GM12878 (cell line): ENCODE results near the gene DHX29. TPM values are rescaled to one million over a fixed set of nuclear protein-coding genes. Genes with fewer than 3 reads are reported as not detected.
A peak's percentile ranks its signal among the peaks of the same experiment; 100 is the strongest.

ENCODE experiments used
- ATAC-seq: fragments of 200-7000 bp; cut with Tn5 transposase; 3 replicates; pipeline ENCODE4 v1.9.1; 2020; ENCODE audit warnings: mild to moderate bottlenecking, moderate library complexity
- BruUV-seq: library from RNA; stranded (reverse); fragments of 400-500 nt; replicated peaks from 2 replicates; lab custom pipeline; 2021; lab: Mats Ljungman, UMichigan
- CTCF ChIA-PET: fragments of 300-600 bp; sonication (Branson Sonifier 250); formaldehyde crosslinking; extraction: SDS; loops from one replicate; lab custom pipeline; 2021; ENCODE audit warnings: inconsistent platforms; lab: Yijun Ruan, JAX
- POLR2A ChIA-PET: fragments of 350-600 bp; formaldehyde crosslinking; extraction: SDS; loops from one replicate; lab custom pipeline; 2021; ENCODE audit warnings: inconsistent platforms; lab: Charles Lee
- RAD21 ChIA-PET: fragments of 300-600 bp; sonication (Branson Sonifier 250); formaldehyde crosslinking; loops from one replicate; lab custom pipeline; 2023; ENCODE audit warnings: antibody characterized with exemption; ENCODE audit not compliant: unreplicated experiment; lab: Charles Lee
- SMC1A ChIA-PET: fragments of 300-600 bp; sonication (Branson Sonifier 250); formaldehyde crosslinking; loops from one replicate; lab custom pipeline; 2023; ENCODE audit not compliant: unreplicated experiment, uncharacterized antibody; lab: Charles Lee
- DNase-seq: peaks from one replicate; pipeline ENCODE4 v3.0.0-alpha.2; 2011; ENCODE audit warnings: low read depth, low spot score
- FAIRE-seq: peaks from 3 replicates; lab custom pipeline; 2011; peaks lifted over from hg19 to GRCh38; lab: Jason Lieb, UNC
- H2AFZ ChIP-seq: 2 replicates; pipeline ENCODE4 v1.6.0; 2011; ENCODE audit warnings: low read depth, low read length, control low read depth; ENCODE audit not compliant: control insufficient read depth
- H3K27ac ChIP-seq: 2 replicates; pipeline ENCODE4 v1.5.1; 2011; ENCODE audit warnings: control low read depth; ENCODE audit not compliant: control insufficient read depth, insufficient read depth
- H3K27me3 ChIP-seq, 2 experiments: replicated peaks in 1 of 2; 2 replicates each; pipeline versions ENCODE4 v1.6.0 to v1.6.1; 2011; ENCODE audit warnings: low read length in 1 of 2; ENCODE audit not compliant: control insufficient read depth in 2 of 2, insufficient read depth in 2 of 2
- H3K36me3 ChIP-seq, 2 experiments: 2 replicates each; pipeline ENCODE4 v1.5.1; 2011; ENCODE audit warnings: low read length in 1 of 2; ENCODE audit not compliant: control insufficient read depth in 2 of 2, insufficient read depth in 2 of 2
- H3K4me1 ChIP-seq: 2 replicates; pipeline ENCODE4 v1.6.1; 2011; ENCODE audit warnings: mild to moderate bottlenecking, low read length, moderate library complexity, mixed read lengths; ENCODE audit not compliant: control insufficient read depth, insufficient read depth
- H3K4me2 ChIP-seq: 2 replicates; pipeline ENCODE4 v1.6.0; 2011; ENCODE audit warnings: control low read depth; ENCODE audit not compliant: control insufficient read depth, insufficient read depth
- H3K4me3 ChIP-seq: fragments of 200-600 bp; sonication (generic); 2 replicates; pipeline ENCODE4 v1.5.1; 2016
- H3K79me2 ChIP-seq: 2 replicates; pipeline ENCODE4 v1.6.0; 2011; ENCODE audit warnings: low read length; ENCODE audit not compliant: control insufficient read depth, insufficient read depth
- H3K9ac ChIP-seq: 2 replicates; pipeline ENCODE4 v1.8.0; 2011; ENCODE audit warnings: low read length, control low read depth, mixed read lengths; ENCODE audit not compliant: control insufficient read depth, insufficient read depth
- H3K9me3 ChIP-seq: replicated peaks from 3 replicates; pipeline ENCODE4 v1.5.1; 2011; ENCODE audit warnings: mild to moderate bottlenecking, low read length; ENCODE audit not compliant: control insufficient read depth, insufficient read depth
- H4K20me1 ChIP-seq: 2 replicates; pipeline ENCODE4 v1.6.0; 2011; ENCODE audit not compliant: control insufficient read depth, insufficient read depth
- BHLHE40 ChIP-seq, 2 experiments: fragments of 450-650 bp in 1 of 2; IDR thresholded peaks; 2 replicates each; pipeline ENCODE4 v1.6.1; 2011 to 2017; ENCODE audit warnings: low read depth in 2 of 2, borderline replicate concordance in 1 of 2, improper control_type of control experiment in 1 of 2, low read length in 1 of 2, mild to moderate bottlenecking in 1 of 2
- BRCA1 ChIP-seq: IDR thresholded peaks from 2 replicates; pipeline ENCODE4 v1.6.1; 2011; ENCODE audit warnings: low read depth, low read length, improper control_type of control experiment
- CHD1 ChIP-seq: IDR thresholded peaks from 2 replicates; pipeline ENCODE4 v1.6.1; 2012; ENCODE audit warnings: low read depth, low read length, improper control_type of control experiment
- DPF2 ChIP-seq: fragments of 450-650 bp; IDR thresholded peaks from 2 replicates; pipeline ENCODE4 v1.6.1; 2017; ENCODE audit warnings: mild to moderate bottlenecking
- MTA2 ChIP-seq: fragments of 450-650 bp; IDR thresholded peaks from 2 replicates; pipeline ENCODE4 v1.6.1; 2016; ENCODE audit warnings: low read depth, mild to moderate bottlenecking, moderate library complexity
- MXI1 ChIP-seq: fragments of 150-350 bp; IDR thresholded peaks from 2 replicates; pipeline ENCODE4 v1.6.1; 2011; ENCODE audit warnings: low read depth, mild to moderate bottlenecking, inconsistent platforms, low read length, improper control_type of control experiment
- MYB ChIP-seq: fragments of 150-350 bp; IDR thresholded peaks from 2 replicates; pipeline ENCODE4 v1.6.1; 2014; ENCODE audit warnings: mild to moderate bottlenecking, low read depth, low read length, borderline replicate concordance
- NFYB ChIP-seq: IDR thresholded peaks from 2 replicates; pipeline ENCODE4 v1.6.1; 2011; ENCODE audit warnings: low read depth, mild to moderate bottlenecking, low read length, improper control_type of control experiment, moderate library complexity; ENCODE audit not compliant: insufficient read depth
- RUNX3 ChIP-seq: IDR thresholded peaks from 2 replicates; pipeline ENCODE4 v1.6.1; 2012; ENCODE audit warnings: low read length, inconsistent platforms
- SMAD5 ChIP-seq: IDR thresholded peaks from 2 replicates; pipeline ENCODE4 v1.6.1; 2016; ENCODE audit warnings: antibody characterized with exemption, low read depth
- SRF ChIP-seq, 2 experiments: IDR thresholded peaks; 2 replicates each; pipeline ENCODE4 v1.6.1; 2011; ENCODE audit warnings: low read depth in 2 of 2, low read length in 2 of 2, mild to moderate bottlenecking in 1 of 2, moderate library complexity in 1 of 2
- TCF3 ChIP-seq: IDR thresholded peaks from 2 replicates; pipeline ENCODE4 v1.6.1; 2012; ENCODE audit warnings: low read depth, mild to moderate bottlenecking, low read length, borderline replicate concordance; ENCODE audit not compliant: insufficient read depth
- WGBS: methylation state at CpG from one replicate; pipeline ENCODE4 v1.1.6; 2016; ENCODE audit warnings: low lambda C conversion rate; ENCODE audit not compliant: insufficient replicate concordance, insufficient coverage; ENCODE audit errors: missing lambda C conversion rate; 5-methylcytosine and 5-hydroxymethylcytosine counted together
- in situ Hi-C: fragments of 300-500 bp; cut with MboI; formaldehyde crosslinking; loops from 9 replicates; pipeline ENCODE4 v1.14.3; 2018; ENCODE audit warnings: mixed read lengths
- intact Hi-C: fragments of 100-400 bp; cut with micrococcal nuclease; formaldehyde crosslinking; loops from one replicate; pipeline ENCODE4 v1.14.2; 2022; ENCODE audit not compliant: unreplicated experiment
- polyA plus RNA-seq, 11 experiments: library from polyadenylated mRNA; depleted of rRNA in 4 of 11; unstranded in 6 of 11; stranded (reverse) in 5 of 11; fragments of >200 nt; fragmentation: Nextera tagmentation in 4 of 11; fragmentation: Illumina TruSeq in 1 of 11; extraction: Ambion mirVana in 4 of 11; extraction: Trizol in 1 of 11; gene quantifications; 1 replicate in 1 of 11; 2 replicates in 10 of 11; pipeline versions ENCODE4 v1.2.1 to v1.2.3, GENCODE V29; 2011 to 2016; ENCODE audit warnings: inconsistent platforms in 2 of 11, missing spikeins in 2 of 11, low read depth in 1 of 11
- total RNA-seq, 4 experiments: library from RNA; depleted of rRNA in 3 of 4; stranded (reverse); fragments of >200 nt in 3 of 4; fragmentation: Illumina TruSeq in 1 of 4; extraction: Trizol in 1 of 4; gene quantifications; 2 replicates each; pipeline versions ENCODE4 v1.2.1 to v1.2.3, GENCODE V29; 2013 to 2021
- TF ChIP-seq, protein P1 (sequence below): fragments of 450-650 bp; formaldehyde crosslinking; IDR thresholded peaks from 2 replicates; pipeline ENCODE4 v1.4.0; 2020; ENCODE audit warnings: mild to moderate bottlenecking, moderate library complexity
- TF ChIP-seq, protein P2 (sequence below), 3 experiments: IDR thresholded peaks in 2 of 3; conservative IDR thresholded peaks in 1 of 3; 2 replicates each; pipeline ENCODE4 v1.5.1; 2011; ENCODE audit warnings: low read depth in 3 of 3, low read length in 3 of 3, mild to moderate bottlenecking in 3 of 3, control low read depth in 2 of 3, moderate library complexity in 2 of 3, inconsistent platforms in 1 of 3, mixed read lengths in 1 of 3; ENCODE audit not compliant: control insufficient read depth in 2 of 3, insufficient read depth in 1 of 3; ENCODE audit errors: extremely low read depth in 1 of 3

DHX29 gene
- total and polyA plus RNA-seq, 10 of the 15 experiments (the other 5 are each of a cell fraction or from before 2014, with no cell fraction given) = 5.3 to 49.1 (median 17.2) TPM

- TF ChIP-seq TCF3 (no peak), MYB (no peak), NFYB (no peak), CHD1 (no peak), SMAD5 (no peak), BRCA1 (no peak)
- TF ChIP-seq, all 136 proteins: peak for 0
Measured at GRCh38 chr5:55313870-55314617, 6.5 kb upstream of the DHX29 start (continued).

- FAIRE-seq (peak; percentile 38), DNase-seq (no peak), ATAC-seq (peak; percentile 40)
- Histone ChIP-seq H3K4me2 (peak overlapping the region; percentile 46), H3K9me3 (no peaks in the 10 kb centered on the region; the same call in 1 of the 3 replicates), H2AFZ (peak overlapping the region; percentile 69), H3K27me3 (no peaks in the 10 kb centered on the region), H3K4me1 (no peaks in the 10 kb centered on the region), H3K4me3 (peak overlapping the region; percentile 85), H3K79me2 (peaks cover 91% of the 10 kb centered on the region), H3K36me3 (peaks cover 0 to 2% of the 10 kb centered on the region in 2 experiments; a peak in 1 of 4 replicates), H4K20me1 (no peaks in the 10 kb centered on the region), H3K27ac (peak overlapping the region; percentile 80), H3K9ac (peak overlapping the region; percentile 90)
- intact Hi-C loops (loop anchor here (5.0 kb wide), 1 partner anchor 136 kb away; the partner anchor contains the start of gene CDC20B), in situ Hi-C loops (loop anchor here (25.0 kb wide), 1 partner anchor 1879 kb away; no protein-coding TSS in a partner anchor)
- ChIA-PET RAD21 (interaction anchor here (0.9 to 1.2 kb wide), 3 partner anchors 23 to 669 kb away, joined by 3 to 4 read pairs (median 3); no protein-coding TSS in a partner anchor), POLR2A (interaction anchor here (0.5 to 1.0 kb wide), 3 partner anchors 15 to 112 kb away, joined by 3 to 5 read pairs (median 4); no protein-coding TSS in a partner anchor), SMC1A (interaction anchor here (1.0 kb wide), 2 partner anchors 9 kb away, joined by 3 to 5 read pairs; no protein-coding TSS in a partner anchor), CTCF (interaction anchor here (0.9 to 2.3 kb wide), 3 partner anchors 10 to 11 kb away, joined by 4 to 8 read pairs (median 5); no protein-coding TSS in a partner anchor)
- TF ChIP-seq, protein P1, sequence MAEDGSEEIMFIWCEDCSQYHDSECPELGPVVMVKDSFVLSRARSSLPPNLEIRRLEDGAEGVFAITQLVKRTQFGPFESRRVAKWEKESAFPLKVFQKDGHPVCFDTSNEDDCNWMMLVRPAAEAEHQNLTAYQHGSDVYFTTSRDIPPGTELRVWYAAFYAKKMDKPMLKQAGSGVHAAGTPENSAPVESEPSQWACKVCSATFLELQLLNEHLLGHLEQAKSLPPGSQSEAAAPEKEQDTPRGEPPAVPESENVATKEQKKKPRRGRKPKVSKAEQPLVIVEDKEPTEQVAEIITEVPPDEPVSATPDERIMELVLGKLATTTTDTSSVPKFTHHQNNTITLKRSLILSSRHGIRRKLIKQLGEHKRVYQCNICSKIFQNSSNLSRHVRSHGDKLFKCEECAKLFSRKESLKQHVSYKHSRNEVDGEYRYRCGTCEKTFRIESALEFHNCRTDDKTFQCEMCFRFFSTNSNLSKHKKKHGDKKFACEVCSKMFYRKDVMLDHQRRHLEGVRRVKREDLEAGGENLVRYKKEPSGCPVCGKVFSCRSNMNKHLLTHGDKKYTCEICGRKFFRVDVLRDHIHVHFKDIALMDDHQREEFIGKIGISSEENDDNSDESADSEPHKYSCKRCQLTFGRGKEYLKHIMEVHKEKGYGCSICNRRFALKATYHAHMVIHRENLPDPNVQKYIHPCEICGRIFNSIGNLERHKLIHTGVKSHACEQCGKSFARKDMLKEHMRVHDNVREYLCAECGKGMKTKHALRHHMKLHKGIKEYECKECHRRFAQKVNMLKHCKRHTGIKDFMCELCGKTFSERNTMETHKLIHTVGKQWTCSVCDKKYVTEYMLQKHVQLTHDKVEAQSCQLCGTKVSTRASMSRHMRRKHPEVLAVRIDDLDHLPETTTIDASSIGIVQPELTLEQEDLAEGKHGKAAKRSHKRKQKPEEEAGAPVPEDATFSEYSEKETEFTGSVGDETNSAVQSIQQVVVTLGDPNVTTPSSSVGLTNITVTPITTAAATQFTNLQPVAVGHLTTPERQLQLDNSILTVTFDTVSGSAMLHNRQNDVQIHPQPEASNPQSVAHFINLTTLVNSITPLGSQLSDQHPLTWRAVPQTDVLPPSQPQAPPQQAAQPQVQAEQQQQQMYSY (CRISPR knock-in tag) = no peak
- TF ChIP-seq RUNX3 (0 out of 2 replicates have a peak, but pooled peaks have one; percentile 3), MTA2 (0 out of 2 replicates have a peak, but pooled peaks have one; percentile 8), MXI1 (peak; percentile 69; the same call in 1 of the 2 replicates), BHLHE40 (IDR thresholded peaks at IDR 0.05; ENCODE audit: borderline replicate concordance in 1 of 2, low read depth in 2 of 2, low read length in 1 of 2) (no peak), DPF2 (no peak), SRF (IDR thresholded peaks at IDR 0.05; ENCODE audit: low read depth in 2 of 2, low read length in 2 of 2) (0 out of 4 replicates have a peak, but pooled peaks of 1 of the 2 experiments have one; percentile 1)
- TF ChIP-seq, protein P2, sequence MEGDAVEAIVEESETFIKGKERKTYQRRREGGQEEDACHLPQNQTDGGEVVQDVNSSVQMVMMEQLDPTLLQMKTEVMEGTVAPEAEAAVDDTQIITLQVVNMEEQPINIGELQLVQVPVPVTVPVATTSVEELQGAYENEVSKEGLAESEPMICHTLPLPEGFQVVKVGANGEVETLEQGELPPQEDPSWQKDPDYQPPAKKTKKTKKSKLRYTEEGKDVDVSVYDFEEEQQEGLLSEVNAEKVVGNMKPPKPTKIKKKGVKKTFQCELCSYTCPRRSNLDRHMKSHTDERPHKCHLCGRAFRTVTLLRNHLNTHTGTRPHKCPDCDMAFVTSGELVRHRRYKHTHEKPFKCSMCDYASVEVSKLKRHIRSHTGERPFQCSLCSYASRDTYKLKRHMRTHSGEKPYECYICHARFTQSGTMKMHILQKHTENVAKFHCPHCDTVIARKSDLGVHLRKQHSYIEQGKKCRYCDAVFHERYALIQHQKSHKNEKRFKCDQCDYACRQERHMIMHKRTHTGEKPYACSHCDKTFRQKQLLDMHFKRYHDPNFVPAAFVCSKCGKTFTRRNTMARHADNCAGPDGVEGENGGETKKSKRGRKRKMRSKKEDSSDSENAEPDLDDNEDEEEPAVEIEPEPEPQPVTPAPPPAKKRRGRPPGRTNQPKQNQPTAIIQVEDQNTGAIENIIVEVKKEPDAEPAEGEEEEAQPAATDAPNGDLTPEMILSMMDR (IDR thresholded peaks at IDR 0.05 in 2 of 3, conservative IDR thresholded peaks at IDR 0.05 in 1 of 3; ENCODE audit: control insufficient read depth in 2 of 3, extremely low read depth in 1 of 3, insufficient read depth in 1 of 3, low read depth in 3 of 3, low read length in 3 of 3) = peak in 1 of 3 experiments; percentile 8; a peak in 1 of 6 replicates
- TSS peak; percentile 75 for BruUV-seq
- under 1% methylated on average over 13 of the region's 13 CpGs for WGBS
Measured at GRCh38 chr5:55308254-55308836, 851 bp upstream of the DHX29 start.
